HG03025 (cell line): ENCODE results near the gene COP1.

Experiments used
- ATAC-seq: cut with Tn5 transposase; IDR thresholded peaks from one replicate; pipeline ENCODE4 v1.9.1; 2021; ENCODE audit warnings: mild to moderate bottlenecking, moderate library complexity; ENCODE audit not compliant: unreplicated experiment, low FRiP score

The COP1 gene

DNA sequence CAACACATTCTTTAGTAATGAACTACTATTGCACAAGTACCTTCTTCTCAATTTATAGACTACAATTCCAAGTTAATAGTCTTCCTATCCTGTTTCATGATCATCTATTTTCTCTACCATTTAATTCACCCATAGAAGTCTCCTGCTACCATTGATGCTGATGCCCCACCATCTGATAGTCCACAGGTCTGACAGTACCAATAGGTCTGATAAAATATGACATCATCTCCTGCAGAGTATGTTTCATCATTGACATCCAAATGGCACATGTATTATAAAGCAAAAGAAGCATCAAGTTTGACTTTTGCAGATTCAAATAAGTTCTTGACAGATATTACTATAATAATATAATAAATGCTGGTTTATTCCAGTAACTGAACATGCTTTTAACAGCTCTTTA is 5.5 kb downstream of the COP1 start:
- ATAC-seq, result no peak

DNA sequence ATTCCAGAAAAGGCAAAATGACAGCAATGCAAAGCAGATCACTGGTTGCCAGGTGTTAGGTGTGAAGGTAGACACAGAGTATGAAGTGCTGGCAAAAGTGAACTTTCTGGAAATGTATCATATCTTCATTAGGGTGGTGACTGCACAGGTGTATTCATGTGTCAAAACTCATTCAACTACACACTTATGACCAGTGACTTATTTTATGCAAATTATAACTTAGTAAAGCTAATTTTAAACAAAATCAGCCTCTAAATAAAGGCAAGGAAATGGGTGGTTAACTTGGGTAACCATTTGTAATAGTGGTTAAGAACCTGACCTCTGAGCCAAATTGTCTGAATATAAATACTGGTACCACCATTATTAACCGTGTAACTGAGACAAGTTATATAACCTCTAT is 7.4 kb downstream of the COP1 start:
- ATAC-seq, result no peak

GRCh38 chr1:176198413-176198812 is 8.7 kb downstream of the COP1 start:
- ATAC-seq, result no peak

DNA sequence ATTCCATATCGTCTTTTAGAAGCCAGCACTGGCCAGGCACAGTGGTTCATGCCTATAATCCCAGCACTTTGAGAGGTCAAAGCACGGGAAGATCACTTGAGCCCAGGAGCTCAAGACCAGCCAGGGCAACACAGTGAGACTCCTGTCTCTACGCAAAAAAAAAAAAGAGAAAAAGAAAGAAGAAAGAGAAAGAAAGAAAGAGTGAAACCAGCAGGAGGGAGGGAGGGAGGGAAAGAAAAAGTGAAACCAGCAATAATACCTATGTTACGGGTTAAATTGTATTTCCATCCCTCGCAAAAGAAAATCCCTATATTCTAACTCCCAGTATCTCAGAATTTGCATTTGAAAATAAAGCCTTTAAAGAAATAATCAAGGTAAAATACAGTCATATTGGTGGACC is 10.4 kb downstream of the COP1 start:
- no peak for ATAC-seq

DNA sequence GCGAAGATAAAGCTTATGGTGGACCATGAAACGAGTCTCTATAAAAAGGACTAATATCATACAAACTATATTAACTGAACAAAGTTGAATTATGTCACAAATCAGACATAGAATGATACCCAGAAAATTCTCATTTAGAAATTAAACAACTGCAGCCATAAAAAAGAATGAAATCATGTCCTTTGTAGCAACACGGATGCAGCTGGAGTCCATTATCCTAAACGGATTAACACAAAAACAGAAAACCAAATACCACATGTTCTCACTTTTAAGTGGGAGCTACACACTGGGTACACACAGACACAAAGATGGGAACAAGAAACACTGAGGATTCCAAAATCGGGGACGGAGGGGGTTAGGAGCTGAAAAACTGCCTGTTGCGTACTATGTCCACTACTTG is 11.5 kb downstream of the COP1 start:
- ATAC-seq, result no peak

- ATAC-seq, result no peak
These were observed 13.4 kb downstream of the COP1 start for GRCh38 chr1:176193663-176194062.

DNA sequence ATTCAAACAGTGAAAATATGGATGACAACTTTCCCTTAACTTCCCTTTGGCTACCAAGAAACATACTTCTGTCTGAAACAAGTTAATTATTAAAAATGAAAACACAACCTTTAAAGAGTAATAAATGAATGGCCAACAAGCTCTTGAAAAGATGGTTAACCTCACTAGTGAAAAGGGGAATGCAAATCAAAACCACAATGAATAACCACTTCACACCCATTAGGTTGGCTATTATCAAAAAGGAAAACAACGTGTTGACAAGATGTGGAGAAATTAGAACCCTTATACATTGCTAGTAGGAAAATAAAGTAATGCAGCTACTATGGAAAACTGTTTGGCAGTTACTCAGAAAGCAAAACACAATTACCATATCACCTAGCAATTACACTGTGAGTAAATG is 14.1 kb downstream of the COP1 start:
- ATAC-seq, result no peak

- ATAC-seq, result no peak
These were observed 18.5 kb downstream of the COP1 start for GRCh38 chr1:176188604-176189003.

- ATAC-seq, result no peak
These were observed 20.1 kb downstream of the COP1 start for GRCh38 chr1:176187001-176187400.

GRCh38 chr1:176183618-176184017 is 23.5 kb downstream of the COP1 start:
- no peak for ATAC-seq

DNA sequence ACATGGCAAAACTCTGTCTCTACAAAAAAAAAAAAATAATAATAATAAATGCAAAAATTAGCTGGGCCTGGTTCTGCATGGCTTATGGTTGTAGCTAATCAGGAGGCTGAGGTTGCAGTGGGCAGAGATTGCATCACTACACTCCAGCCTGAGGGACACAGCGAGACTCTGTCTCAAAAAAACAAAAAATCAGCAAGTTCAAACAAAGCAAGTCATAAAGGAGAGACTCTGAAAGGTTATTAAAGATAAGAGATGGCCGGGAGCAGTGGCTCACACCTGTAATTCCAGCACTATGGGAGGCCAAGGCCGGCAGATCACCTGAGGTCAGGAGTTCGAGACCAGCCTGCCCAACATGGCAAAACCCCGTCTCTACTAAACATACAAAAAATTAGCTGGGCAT is 28.8 kb downstream of the COP1 start:
- ATAC-seq, result no peak

- no peak for ATAC-seq
These were observed 29.3 kb downstream of the COP1 start for GRCh38 chr1:176177764-176178163.

DNA sequence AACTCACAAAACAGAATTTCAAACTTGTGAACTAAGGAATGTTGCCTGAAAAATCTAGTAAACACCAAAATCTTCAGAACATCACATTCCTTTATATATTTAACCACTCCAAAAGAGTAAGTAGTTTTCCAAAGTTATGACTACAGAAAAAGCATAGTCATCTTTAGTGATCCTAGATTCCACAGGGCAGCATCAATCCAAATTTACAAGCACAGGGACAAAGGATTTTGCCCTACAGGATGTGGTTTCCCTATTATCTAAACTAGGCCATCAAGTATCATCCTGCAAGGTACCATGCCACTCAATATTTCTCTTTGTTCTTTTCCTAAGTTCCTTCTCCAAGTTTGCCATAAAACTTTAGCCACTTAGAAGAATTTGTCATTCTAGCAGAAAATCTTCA is 33.0 kb downstream of the COP1 start:
- no peak for ATAC-seq

- no peak for ATAC-seq
These were observed 34.9 kb downstream of the COP1 start for GRCh38 chr1:176172215-176172614.

DNA sequence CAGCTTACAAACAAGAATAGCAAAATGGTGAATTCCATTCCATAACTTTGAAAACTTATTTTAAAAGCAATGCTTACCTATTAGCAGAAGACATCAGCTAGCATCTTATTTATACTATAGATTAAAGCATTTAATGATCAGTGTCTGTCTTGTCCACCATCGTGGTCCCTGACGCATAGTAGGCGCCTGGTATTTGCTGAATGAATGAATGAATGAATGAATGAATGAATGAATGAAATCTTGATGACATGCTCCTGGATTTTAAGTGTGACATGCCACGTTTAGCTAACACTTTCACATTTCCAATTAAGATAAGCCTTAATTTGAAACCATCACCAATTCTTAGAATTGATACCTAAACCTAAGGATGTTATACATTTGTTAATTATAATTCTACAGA is 39.9 kb downstream of the COP1 start:
- ATAC-seq, result no peak

DNA sequence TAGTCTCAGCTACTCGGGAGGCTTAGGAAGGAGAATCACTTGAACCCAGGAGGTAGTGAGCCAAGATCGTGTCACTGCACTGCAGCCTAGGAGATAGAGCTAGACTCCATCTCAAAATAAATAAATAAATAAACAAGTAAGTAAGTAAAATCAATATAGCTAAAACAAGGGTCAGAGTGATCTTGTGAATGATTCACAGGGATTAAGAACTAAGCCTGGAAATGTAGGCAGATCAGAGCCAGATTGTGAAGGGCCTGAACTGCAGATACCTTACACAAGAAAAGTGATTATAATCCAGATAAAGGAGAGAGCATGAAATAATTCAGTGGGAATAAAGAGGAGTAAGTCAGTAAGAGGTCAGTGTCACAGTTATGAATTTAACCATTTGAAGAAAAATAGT is 41.5 kb downstream of the COP1 start:
- no peak for ATAC-seq

- ATAC-seq, result no peak
These were observed 42.9 kb downstream of the COP1 start for GRCh38 chr1:176164014-176164678.

- ATAC-seq, result no peak
These were observed 47.1 kb downstream of the COP1 start for GRCh38 chr1:176159993-176160392.

- ATAC-seq, result no peak
These were observed 49.1 kb downstream of the COP1 start for GRCh38 chr1:176157995-176158394.

- no peak for ATAC-seq
These were observed 56.9 kb downstream of the COP1 start for GRCh38 chr1:176149939-176150807.

DNA sequence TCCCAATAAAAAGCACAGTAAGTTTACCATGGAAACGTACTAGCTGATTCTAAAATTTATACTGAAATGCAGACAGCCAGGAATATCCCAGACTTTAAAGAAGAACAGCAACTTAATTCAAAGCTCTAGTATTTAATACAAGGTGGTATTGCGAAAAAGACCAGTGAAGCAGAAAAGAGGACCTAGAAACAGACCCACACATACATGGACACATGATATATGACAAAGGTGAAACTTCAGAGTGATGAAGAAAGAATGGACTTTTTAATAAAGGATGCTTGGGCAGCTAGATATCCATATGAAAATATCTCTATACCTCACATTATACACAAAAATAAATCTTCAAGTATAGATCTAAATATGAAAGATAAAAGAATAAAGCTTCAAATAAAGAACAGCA is 62.6 kb downstream of the COP1 start:
- no peak for ATAC-seq

DNA sequence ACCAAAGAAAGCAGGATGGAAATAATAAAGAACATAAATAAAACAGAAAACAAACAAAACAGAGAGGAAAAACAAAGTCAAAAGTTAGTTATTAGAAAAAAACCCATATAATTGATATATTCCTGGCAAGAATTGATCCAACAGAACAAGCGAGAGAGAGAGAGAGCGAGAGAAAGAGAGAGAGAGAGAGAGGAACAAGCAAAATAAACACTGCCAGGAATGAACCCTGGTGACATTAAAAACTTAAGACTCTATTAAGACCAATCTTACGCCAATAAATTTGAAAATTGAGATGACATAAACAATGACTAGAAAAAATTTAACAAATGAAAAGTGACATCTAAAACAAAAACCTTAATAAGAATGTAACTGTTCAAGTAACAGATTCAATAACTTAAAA is 64.1 kb downstream of the COP1 start:
- ATAC-seq, result no peak
